PFSK-1 (cell line): ENCODE results near the gene SH3BGRL2.

Experiments used
- FOXP2 ChIP-seq: optimal IDR thresholded peaks from 2 replicates; pipeline ENCODE3; 2011; ENCODE audit warnings: borderline replicate concordance, control low read depth, inconsistent platforms; ENCODE audit not compliant: insufficient read depth; ENCODE audit errors: extremely low read length, extremely low read depth
- POLR2AphosphoS5 ChIP-seq: IDR thresholded peaks from 2 replicates; pipeline ENCODE4 v1.6.1; 2012; ENCODE audit warnings: low read depth, mild to moderate bottlenecking, control low read depth, low read length, moderate library complexity
- SIN3A ChIP-seq: IDR thresholded peaks from 2 replicates; pipeline ENCODE4 v1.6.1; 2012; ENCODE audit warnings: mild to moderate bottlenecking, low read length, moderate library complexity, borderline replicate concordance; ENCODE audit not compliant: insufficient read depth
- TAF1 ChIP-seq: IDR thresholded peaks from 2 replicates; pipeline ENCODE4 v1.6.1; 2012; ENCODE audit warnings: low read length, control low read depth, borderline replicate concordance; ENCODE audit not compliant: insufficient read depth
- TF ChIP-seq, protein P1 (sequence below), 2 experiments: IDR thresholded peaks; 2 replicates each; pipeline versions ENCODE4 v1.6.1 to v1.8.0; 2011 to 2012; ENCODE audit warnings: low read depth in 2 of 2, low read length in 2 of 2, control low read depth in 1 of 2, inconsistent platforms in 1 of 2, mild to moderate bottlenecking in 1 of 2, moderate library complexity in 1 of 2; ENCODE audit not compliant: insufficient read depth in 1 of 2

DNA sequence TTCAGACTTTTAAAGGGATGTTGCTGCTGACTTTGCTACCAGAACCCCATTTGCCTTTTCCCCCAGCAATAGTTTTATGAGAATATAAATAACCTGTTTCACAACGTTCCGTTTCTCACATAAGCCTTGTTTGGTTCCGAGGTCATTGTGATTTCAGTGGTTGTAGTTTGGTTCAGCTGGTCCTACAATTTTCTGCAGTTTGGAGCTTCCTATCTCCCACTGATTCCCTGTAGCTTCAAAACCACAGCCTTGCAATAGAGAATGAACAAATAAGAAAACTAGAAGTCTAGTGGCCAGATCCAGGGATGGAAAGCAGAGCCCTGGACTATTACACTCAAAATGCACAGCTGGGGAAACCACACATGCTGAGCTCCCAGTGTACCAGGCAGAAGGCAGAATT is 24.1 kb upstream of the SH3BGRL2 start:
- TF ChIP-seq FOXP2: no peak
- TF ChIP-seq, protein P1, sequence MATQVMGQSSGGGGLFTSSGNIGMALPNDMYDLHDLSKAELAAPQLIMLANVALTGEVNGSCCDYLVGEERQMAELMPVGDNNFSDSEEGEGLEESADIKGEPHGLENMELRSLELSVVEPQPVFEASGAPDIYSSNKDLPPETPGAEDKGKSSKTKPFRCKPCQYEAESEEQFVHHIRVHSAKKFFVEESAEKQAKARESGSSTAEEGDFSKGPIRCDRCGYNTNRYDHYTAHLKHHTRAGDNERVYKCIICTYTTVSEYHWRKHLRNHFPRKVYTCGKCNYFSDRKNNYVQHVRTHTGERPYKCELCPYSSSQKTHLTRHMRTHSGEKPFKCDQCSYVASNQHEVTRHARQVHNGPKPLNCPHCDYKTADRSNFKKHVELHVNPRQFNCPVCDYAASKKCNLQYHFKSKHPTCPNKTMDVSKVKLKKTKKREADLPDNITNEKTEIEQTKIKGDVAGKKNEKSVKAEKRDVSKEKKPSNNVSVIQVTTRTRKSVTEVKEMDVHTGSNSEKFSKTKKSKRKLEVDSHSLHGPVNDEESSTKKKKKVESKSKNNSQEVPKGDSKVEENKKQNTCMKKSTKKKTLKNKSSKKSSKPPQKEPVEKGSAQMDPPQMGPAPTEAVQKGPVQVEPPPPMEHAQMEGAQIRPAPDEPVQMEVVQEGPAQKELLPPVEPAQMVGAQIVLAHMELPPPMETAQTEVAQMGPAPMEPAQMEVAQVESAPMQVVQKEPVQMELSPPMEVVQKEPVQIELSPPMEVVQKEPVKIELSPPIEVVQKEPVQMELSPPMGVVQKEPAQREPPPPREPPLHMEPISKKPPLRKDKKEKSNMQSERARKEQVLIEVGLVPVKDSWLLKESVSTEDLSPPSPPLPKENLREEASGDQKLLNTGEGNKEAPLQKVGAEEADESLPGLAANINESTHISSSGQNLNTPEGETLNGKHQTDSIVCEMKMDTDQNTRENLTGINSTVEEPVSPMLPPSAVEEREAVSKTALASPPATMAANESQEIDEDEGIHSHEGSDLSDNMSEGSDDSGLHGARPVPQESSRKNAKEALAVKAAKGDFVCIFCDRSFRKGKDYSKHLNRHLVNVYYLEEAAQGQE (IDR thresholded peaks at IDR 0.05; ENCODE audit: insufficient read depth in 1 of 2, low read depth in 2 of 2, low read length in 2 of 2): no peak
- no peak for TF ChIP-seq TAF1
- TF ChIP-seq SIN3A: no peak
- TF ChIP-seq POLR2AphosphoS5: no peak
